ENCODE results near the gene HELQ. TPM values are rescaled to one million over a fixed set of nuclear protein-coding genes. Genes with fewer than 3 reads are reported as not detected.
"Not testable (repeated sequence)": the region's sequence is repeated elsewhere in the genome, so short reads cannot be mapped to it uniquely, and the experiment has no call there.

The HELQ gene, protein sequence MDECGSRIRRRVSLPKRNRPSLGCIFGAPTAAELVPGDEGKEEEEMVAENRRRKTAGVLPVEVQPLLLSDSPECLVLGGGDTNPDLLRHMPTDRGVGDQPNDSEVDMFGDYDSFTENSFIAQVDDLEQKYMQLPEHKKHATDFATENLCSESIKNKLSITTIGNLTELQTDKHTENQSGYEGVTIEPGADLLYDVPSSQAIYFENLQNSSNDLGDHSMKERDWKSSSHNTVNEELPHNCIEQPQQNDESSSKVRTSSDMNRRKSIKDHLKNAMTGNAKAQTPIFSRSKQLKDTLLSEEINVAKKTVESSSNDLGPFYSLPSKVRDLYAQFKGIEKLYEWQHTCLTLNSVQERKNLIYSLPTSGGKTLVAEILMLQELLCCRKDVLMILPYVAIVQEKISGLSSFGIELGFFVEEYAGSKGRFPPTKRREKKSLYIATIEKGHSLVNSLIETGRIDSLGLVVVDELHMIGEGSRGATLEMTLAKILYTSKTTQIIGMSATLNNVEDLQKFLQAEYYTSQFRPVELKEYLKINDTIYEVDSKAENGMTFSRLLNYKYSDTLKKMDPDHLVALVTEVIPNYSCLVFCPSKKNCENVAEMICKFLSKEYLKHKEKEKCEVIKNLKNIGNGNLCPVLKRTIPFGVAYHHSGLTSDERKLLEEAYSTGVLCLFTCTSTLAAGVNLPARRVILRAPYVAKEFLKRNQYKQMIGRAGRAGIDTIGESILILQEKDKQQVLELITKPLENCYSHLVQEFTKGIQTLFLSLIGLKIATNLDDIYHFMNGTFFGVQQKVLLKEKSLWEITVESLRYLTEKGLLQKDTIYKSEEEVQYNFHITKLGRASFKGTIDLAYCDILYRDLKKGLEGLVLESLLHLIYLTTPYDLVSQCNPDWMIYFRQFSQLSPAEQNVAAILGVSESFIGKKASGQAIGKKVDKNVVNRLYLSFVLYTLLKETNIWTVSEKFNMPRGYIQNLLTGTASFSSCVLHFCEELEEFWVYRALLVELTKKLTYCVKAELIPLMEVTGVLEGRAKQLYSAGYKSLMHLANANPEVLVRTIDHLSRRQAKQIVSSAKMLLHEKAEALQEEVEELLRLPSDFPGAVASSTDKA
- total RNA-seq: 10 to 100 TPM; 10.9 to 11.7 TPM

DNA sequence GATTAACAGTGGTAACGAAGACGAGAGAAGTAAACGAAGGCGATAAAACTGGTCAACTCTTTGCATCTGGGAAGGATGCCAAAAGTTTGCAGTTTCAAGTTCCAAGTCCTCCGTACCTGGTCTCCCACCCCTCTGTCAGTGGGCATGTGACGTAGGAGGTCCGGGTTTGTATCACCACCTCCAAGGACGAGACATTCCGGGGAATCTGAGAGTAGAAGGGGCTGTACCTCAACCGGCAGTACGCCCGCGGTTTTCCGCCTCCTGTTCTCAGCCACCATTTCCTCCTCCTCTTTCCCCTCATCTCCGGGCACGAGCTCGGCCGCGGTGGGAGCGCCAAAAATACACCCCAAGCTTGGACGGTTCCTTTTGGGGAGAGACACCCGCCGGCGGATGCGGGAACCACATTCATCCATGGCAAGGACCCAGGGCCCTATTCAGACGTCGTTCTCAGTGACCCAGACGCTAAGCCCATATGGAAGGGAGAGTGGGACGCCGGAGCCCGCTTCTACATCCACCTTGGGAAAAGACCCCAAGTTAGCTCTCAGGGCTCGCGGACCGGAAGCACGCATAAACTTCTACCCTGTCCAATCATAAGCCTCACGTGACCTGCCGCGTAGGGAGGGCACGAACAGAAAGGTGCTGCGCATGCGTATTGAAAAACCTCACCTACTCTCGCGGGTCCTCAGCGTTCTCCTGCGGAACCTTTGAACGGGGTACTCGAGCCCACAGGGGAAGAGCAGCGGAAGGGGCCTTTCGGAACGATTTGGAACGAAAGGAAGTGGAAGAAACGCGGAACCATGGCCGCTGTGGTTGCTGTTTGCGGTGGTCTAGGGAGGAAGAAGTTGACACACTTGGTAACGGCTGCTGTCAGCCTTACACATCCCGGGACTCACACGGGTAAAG lies at the start of gene HELQ, which contains the start of gene MRPS18C:
TSS of gene HELQ (minus strand) at position 543 of the 903 bp plus-strand sequence. CDS start at position 413, 130 bp downstream.
TSS of gene MRPS18C (plus strand) at position 778 of the 903 bp plus-strand sequence. CDS start at position 798, 20 bp downstream.
- ChIA-PET POLR2A (interaction anchor here (0.5 to 1.2 kb wide), 5 partner anchors 24 to 642 kb away, joined by 3 to 9 read pairs (median 3); partner anchors contain the start of gene COQ2), CTCF (no interaction called here)

DNA sequence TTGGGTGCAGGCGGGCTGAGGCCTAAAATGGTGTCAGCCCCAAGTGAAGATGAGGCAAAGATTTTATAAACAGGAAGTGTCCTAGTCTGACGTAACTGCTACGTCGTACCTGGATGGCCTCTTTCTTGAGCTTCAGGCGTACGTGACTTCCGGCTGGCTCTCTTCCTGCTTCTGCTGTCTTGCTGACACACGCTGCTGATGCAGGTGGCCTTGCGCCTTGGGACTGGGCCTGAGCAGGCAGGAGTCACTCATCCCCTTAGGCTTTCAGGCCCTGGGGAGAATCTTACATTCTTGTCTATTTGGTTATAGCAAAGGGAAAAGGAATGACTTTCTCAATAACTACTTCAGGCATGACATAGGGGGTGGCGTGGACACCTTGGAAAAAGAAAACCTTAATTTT lies 49.4 kb upstream of the HELQ start:
- ChIA-PET POLR2A (no interaction called here), CTCF (no interaction called here)

DNA sequence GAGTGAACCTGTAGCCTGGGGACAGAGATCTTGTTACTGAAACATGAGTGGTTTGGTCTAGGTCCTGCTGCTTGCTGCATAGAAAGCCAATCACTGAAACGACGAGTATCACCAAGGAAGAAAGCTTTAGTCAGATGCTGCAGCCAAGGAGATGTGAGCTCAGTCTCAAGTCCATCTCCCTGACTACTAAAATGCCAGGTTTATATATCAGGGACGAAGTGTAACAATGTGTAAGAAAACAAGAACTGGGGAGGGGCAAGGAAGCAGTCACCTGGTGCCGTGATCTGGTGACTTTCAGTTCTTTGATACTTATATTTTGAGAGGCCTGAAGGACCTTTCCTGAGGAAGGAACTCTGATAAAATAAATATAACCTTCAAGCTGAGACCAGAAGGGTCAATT lies 48.9 kb upstream of the HELQ start:
- ChIA-PET POLR2A (no interaction called here), CTCF (no interaction called here)

DNA sequence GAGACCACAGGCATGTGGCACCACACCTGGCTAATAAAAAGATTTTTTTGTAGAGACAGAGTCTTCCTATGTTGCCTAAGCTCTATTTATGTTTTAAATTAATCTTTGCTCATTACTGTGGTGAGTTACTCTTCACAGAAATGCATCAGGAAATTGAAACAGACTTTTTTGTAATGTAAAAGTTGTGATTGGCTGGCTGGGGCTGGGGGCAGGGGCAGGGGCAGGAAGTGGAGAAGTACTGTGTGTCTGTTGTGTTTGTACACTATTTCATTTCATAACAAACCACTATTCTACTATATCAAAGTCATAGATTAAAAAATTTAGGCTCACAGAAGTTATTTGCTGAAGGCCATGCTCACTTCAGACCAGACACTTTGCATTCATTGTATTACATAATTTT lies 48.4 kb upstream of the HELQ start:
- CTCF ChIA-PET: no interaction called here

DNA sequence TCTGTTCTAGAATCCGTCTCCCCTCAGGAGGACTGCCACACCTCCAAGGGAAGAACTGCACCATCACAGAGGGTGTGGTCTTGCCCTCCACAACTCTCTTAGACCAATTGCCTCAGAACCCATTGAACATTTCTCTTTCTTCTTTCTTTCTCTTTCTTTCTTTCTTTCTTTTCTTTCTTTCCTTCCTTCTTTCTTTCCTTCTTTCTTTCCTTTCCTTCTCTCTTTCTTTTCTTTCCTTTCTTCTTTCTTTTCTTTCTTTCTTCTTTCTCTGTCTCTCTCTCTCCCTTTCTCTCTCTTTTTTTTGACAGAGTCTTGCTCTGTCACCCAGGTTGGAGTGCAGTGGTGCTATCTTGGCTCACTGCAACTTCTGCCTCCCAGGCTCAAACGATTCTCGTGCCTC lies 46.0 kb upstream of the HELQ start:
- POLR2A ChIA-PET, CTCF ChIA-PET: not testable (repeated sequence)

More for the DNA sequence above, 48.4 kb upstream of the HELQ start:
- POLR2A ChIA-PET: no interaction called here

DNA sequence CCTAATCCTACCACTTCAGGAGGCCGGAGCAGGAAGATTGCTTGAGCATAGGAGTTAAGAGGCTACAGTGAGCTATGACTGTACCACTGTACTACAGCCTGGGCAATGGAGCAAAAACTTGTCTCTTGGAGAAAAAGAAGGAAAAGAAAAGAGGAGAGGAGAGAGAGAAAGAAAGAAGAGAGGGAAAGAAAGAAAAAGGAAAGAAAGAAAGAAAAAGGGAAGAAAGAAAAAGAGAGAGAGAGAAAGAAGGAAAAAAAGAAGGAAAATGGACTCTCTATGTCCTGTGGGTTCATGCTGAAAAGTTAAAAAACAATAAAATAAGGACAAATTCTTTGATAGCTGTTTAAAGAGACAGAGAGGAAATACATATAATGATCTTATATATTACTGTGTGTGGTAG lies 42.6 kb upstream of the HELQ start:
- CTCF ChIA-PET: interaction anchor here (0.7 to 2.9 kb wide), 2 partner anchors 16 to 146 kb away, joined by 4 to 12 read pairs; no protein-coding TSS in a partner anchor
- POLR2A ChIA-PET: no interaction called here

DNA sequence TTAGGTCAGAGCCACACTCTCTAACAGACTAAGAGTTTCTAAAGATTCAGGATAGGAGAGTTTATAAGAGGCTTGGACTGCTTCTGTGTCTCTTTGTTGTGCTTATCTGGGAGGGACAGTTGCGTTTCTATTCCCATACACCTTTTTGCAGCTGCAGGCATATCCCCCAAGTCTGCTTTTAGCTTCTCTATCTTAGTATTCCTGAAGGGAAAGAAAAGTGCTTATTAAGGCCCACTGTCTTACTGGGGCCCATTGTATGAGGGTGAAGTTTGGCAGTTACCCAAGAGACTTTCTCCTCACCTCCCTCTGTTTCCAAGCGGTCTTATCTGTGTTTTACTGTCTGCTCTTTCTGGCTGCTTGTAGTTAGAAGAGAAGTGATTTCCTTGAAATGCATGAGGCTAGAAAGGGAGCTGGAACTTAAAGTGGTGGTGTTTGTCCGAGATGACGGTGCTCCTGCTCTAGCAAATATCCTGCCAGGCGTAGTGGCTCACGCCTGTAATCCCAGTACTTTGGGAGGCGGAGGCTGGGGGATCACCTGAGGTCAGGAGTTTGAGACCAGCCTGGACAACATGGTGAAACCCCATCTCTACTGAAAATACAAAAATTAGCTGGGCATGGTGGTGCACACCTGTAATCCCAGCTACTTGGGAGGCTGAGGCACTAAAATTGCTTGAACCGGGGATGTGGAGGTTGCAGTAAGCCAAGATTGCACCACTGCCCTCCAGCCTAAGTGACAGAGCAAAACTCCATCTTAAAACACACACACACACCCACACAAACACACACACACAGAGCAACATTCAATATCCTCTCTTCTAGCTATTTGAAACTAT lies 40.7 kb upstream of the HELQ start:
- POLR2A ChIA-PET, CTCF ChIA-PET: not testable (repeated sequence)

DNA sequence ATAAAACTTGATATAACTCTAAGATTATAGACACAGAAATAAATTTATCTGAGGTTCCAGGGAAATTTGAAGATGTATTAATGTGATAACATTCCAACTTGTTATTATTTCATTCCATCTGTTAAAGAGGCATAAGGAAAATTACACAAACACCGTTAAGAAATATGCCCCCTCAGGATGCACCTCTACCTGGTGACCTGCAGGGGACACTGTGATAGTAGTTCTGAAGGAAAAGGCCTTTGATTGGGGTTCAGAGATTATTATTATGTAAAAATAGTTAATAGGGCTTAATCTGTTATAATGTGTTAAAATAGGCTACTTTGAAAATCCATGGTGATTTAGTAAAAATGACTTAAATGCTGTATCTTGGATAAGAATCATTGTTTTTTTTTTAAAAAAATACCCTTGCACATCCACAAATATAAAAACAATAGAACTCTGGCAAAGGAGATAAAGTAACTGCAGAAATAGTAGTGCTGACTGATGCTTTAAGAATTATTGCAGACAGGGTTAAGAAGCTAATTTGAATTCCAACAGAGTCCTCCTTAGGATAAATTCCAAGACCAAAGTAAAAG lies 35.3 kb upstream of the HELQ start:
- ChIA-PET POLR2A (no interaction called here), CTCF (interaction anchor here (2.2 kb wide), 1 partner anchor 151 kb away, joined by 5 read pairs; no protein-coding TSS in a partner anchor)

DNA sequence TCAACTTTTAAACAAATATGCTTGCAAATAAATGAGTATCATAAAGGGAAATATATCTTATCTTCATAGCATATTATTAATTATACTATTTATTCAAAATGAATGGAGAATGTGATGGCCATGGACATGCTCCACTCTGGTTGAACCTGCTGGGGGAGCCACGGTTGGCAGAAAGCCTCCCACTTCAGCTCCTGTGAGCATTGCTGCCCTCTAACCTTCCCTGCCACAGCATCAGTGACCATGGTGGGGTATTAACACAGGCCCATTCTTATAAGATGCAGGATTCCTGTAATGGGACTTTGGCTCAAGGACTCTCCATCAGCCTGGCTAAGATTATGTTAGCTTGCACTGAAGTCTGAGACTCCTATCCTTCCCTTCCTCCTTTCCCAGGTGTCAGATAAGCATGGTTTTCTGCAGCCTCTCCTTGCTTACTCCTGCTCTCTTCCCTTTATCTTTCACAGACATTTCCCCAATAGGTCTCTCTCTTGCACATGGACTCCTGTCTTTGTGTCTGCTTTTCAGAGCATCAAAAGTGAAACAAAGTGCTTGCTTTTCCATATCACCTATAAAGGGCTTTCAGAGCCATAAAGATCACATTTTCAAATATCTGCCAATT lies 34.2 kb upstream of the HELQ start:
- CTCF ChIA-PET: interaction anchor here (2.2 kb wide), 1 partner anchor 152 kb away, joined by 5 read pairs; no protein-coding TSS in a partner anchor
- POLR2A ChIA-PET: no interaction called here

DNA sequence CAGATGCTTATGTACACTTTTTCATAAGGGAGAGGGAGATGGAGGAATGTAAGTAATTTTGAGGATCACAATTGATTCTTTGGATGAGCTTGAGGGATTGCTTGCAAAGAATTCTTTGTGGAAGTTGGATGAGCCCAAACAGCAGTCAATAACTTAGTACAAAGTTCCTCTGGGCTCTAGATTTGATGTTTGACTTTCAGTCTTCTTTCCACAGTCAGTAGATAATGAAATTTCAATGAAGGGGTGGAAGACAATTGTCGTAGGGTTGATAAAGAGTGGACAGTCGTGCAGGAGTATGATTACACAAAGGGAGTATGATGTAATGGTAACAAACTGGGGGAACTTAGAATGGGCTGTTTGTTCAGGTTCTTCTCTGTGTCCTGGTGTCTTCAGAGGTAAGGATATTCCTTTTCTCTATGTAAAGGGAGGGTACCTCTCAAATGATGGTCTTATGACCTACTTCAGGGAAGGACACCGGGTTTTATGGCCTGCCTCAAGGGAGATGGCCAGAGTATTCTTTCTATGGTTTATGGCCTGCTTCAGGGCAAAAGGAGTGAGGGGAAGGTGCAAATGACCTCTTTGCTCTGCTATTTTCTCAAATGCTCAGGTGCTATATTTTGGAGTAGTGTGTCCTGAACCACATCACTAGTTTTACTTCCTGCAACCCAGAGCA lies 31.0 kb upstream of the HELQ start:
- POLR2A ChIA-PET: no interaction called here
- CTCF ChIA-PET: no interaction called here

DNA sequence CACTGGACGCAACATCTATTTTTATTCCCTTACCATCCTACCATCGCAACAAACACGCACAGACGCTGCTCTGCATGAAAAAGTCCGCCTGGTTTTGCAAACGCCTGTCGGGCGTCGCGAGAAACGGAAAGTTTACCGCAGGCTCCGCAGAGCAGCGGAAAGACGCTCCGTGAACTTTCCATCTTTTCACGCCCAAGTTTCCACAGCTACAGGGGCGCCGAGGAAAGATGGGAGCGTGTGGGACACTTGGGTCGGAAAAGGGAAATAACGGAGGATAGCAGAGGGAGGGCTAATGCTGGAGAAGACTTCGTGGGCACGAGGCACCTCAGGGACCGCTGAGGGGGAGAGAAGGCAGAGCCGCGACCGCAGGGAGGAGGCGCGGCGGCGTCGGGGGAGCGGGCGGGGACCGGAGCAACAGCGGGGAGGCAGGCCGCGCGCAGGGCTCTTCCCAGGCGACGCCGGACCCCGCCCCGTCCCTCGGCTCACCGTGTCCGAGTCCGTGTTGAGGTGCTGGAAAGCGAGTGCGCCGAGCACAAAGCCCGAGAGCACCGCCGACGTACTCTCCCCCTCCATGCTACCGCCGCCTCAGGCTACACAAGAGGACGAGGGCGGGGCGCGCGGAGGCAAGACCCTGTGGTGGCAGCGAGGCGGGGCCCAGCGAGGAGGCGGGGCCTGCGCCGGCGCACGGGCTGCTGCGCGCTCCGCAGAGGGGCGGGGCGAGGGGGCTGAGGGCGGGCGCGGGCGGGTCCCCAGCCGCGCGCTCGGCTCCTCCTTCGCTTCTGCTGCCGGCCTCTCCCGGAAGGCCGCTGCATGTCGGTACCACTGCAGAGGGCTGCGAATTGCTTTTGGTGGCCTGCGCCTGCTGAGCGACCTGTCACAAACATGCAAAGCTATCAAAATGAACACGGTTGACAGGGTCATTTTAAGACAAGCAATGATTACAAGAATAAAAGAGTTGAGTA lies 29.2 kb upstream of the HELQ start, which contains the start of gene ABRAXAS1:
TSS of gene ABRAXAS1 (minus strand) at position 601 of the 962 bp plus-strand sequence. CDS start at position 573, 28 bp downstream.
- POLR2A ChIA-PET: no interaction called here
- CTCF ChIA-PET: no interaction called here

DNA sequence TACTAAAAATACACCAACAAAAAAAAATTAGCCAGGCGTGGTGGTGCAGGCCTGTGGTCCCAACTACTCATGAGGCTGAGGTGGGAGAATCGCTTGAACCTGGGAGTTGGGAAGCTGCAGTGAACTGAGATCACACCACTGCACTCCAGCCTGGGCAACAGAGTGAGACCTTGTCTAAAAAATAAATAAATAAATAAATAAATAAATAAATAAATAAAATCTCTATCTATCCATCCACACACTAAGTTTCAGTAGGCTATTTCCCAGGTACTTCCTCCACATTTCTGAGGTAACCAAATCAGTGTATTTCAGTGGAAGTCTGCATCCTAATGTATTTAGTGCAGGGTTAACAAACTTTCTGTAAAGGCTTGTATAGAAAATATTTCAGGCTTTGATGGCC lies 18.3 kb upstream of the HELQ start:
- ChIA-PET CTCF (no interaction called here), POLR2A (no interaction called here)

DNA sequence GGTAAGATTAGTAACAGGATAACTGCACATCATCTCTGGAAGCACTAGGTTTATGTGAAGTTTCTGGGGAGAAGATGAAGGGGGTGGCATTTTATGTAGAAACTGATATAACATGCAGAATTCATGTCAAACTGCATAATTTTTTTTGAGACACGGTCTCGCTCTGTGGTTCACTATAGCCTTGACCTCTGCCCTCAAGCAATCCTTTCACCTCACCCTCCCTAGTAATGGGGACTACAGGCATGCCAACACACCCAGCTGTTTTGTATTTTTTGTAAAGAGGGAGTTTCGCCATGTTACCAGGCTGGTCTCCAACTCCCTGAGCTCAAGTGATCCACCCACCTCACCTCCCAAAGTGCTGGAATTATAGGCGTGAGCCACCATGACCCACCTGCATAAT lies 17.8 kb upstream of the HELQ start:
- POLR2A ChIA-PET: no interaction called here
- CTCF ChIA-PET: no interaction called here

DNA sequence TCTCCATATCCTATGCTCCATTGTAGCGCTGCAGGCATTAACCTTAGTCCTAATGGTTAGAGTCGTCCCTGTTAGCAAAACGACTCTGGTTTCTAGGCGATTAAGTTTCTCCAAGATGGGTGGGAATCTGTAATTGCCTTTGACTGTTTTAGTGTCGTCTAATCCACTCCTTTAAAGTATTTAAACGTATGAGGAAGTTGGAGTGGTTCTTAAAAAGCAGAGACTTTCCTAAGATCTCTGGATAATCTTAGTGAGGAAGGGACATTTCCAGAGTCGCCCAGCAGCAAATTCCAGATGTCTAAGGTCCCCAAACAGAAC lies 520 bp upstream of the HELQ start:
- POLR2A ChIA-PET: interaction anchor here (0.7 to 1.2 kb wide), 3 partner anchors 23 to 171 kb away, joined by 3 to 4 read pairs (median 3); partner anchors contain the start of gene COQ2
- CTCF ChIA-PET: no interaction called here

DNA sequence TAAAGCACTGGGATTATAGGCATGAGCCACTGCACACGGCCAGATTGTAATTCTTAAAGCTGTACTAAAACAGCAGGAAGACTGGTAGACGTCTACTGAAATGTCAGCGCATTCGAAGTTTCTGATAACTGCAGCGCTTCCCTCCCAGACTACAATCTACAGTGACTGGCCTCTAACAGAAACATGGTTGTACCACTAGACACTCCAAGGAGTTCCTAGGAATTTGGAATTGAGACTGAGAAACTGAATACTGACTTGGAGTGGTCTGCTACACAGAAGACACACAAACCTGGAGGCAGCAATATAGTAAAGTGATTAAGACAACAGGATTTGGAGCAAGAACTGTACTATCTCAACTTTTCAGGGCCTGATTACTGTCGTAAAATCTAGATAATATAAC lies 937 bp downstream of the HELQ start:
- ChIA-PET POLR2A (no interaction called here), CTCF (no interaction called here)

DNA sequence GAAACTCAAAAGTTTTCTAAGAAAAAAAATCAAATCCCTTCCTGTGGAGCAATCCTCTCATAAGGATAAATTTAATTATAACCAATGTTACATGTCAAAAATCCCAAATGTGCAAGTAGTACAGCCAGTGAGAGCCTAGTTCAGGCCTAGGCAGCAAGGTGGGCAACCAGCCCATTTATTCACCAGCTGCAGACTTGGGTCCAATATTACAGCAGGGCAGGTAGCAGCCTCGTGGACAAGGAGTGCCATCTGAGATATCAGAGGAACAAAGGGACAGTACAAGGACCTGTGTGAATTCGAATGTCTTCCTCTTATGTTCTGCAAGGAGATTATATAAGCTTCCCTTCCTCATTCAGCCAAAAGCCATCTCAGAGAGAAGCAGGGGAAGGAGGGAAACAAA lies 6.6 kb downstream of the HELQ start:
- ChIA-PET CTCF (no interaction called here), POLR2A (no interaction called here)
